Erythroblast (primary cell): ENCODE results near the gene KMT2A.

ENCODE experiments used
- GATA1 ChIP-seq: IDR thresholded peaks from 2 replicates; pipeline ENCODE4 v1.6.1; 2011; ENCODE audit warnings: low read depth, mild to moderate bottlenecking, control low read depth, low read length, moderate library complexity
- POLR2A ChIP-seq: IDR thresholded peaks from 2 replicates; pipeline ENCODE4 v1.6.1; 2011; ENCODE audit warnings: mild to moderate bottlenecking, low read length

GRCh38 chr11:118570787-118571186 is 134.5 kb downstream of the KMT2A start:
- TF ChIP-seq GATA1 (no peak), POLR2A (no peak)
